Upper lobe of right lung (tissue), 1 donor: ENCODE results near the gene XPR1. TPM values are rescaled to one million over a fixed set of nuclear protein-coding genes. Genes with fewer than 3 reads are reported as not detected.

Experiments
- ATAC-seq: fragments of 200-7000 bp; cut with Tn5 transposase; one replicate; pipeline ENCODE4 v1.9.1; 2020; ENCODE audit warnings: mild to moderate bottlenecking, moderate library complexity
- DNase-seq: peaks from one replicate; pipeline ENCODE4 v3.0.0-alpha.2; 2020
- H3K27ac ChIP-seq: fragments of 200-600 bp; one replicate; pipeline ENCODE4 v1.8.0; 2022
- H3K27me3 ChIP-seq: fragments of 200-600 bp; one replicate; pipeline ENCODE4 v1.8.0; 2022; ENCODE audit warnings: mild to moderate bottlenecking
- H3K36me3 ChIP-seq: fragments of 200-600 bp; one replicate; pipeline ENCODE4 v1.8.0; 2022
- H3K4me1 ChIP-seq: fragments of 200-600 bp; one replicate; pipeline ENCODE4 v1.8.0; 2022
- H3K4me3 ChIP-seq: fragments of 200-600 bp; one replicate; pipeline ENCODE4 v1.8.0; 2022; ENCODE audit warnings: mild to moderate bottlenecking
- H3K9me3 ChIP-seq: fragments of 200-600 bp; one replicate; pipeline ENCODE4 v1.8.0; 2022
- CTCF ChIP-seq: fragments of 200-600 bp; IDR thresholded peaks from one replicate; pipeline ENCODE4 v1.8.0; 2022; ENCODE audit warnings: antibody characterized with exemption
- intact Hi-C: fragments of 100-400 bp; cut with DNase I; formaldehyde crosslinking; loops from one replicate; pipeline ENCODE4 v1.11.0; 2022
- total RNA-seq: library from RNA; stranded (reverse); fragmentation: NEBNext Ultra II Directional; extraction: Animal tissue kit (Norgen Biotek cat#: 25700); gene quantifications from one replicate; pipeline ENCODE4 v1.2.1, GENCODE V29; 2021
- donor health status: DM: no; HTN: yes; CAD: no; lungs with severe emphysema.

Gene XPR1
- total RNA-seq, 1 donor from 2014 or later, result 23.5 TPM

GRCh38 chr1:180907313-180908055 lies 275.7 kb downstream of the XPR1 start:
- H3K4me1 ChIP-seq, result no peaks in the 10 kb centered on the region
- H3K36me3 ChIP-seq, result no peaks in the 10 kb centered on the region
- no peaks in the 10 kb centered on the region for H3K9me3 ChIP-seq
- no peak for DNase-seq
- H3K27me3 ChIP-seq, result peaks cover 8% of the 10 kb centered on the region
- ATAC-seq, result no peak
- TF ChIP-seq CTCF, result no peak
- H3K27ac ChIP-seq, result no peak overlapping the region
- no peak overlapping the region for H3K4me3 ChIP-seq
- intact Hi-C loops, result no loop called here

GRCh38 chr1:180908074-180908765 lies 276.4 kb downstream of the XPR1 start:
- Histone ChIP-seq H3K36me3 (no peaks in the 10 kb centered on the region), H3K9me3 (no peaks in the 10 kb centered on the region), H3K27me3 (peaks cover 8% of the 10 kb centered on the region), H3K4me1 (no peaks in the 10 kb centered on the region), H3K27ac (no peak overlapping the region), H3K4me3 (no peak overlapping the region)
- DNase-seq (no peak), ATAC-seq (no peak)
- intact Hi-C loops, result no loop called here
- no peak for TF ChIP-seq CTCF

GRCh38 chr1:180909005-180909414 lies 277.2 kb downstream of the XPR1 start:
- ATAC-seq, result no peak
- intact Hi-C loops, result no loop called here
- TF ChIP-seq CTCF, result no peak
- Histone ChIP-seq H3K27me3 (peaks cover 8% of the 10 kb centered on the region), H3K4me3 (no peak overlapping the region), H3K27ac (no peak overlapping the region), H3K4me1 (no peaks in the 10 kb centered on the region), H3K36me3 (no peaks in the 10 kb centered on the region), H3K9me3 (no peaks in the 10 kb centered on the region)
- DNase-seq, result no peak

GRCh38 chr1:180909462-180909976 lies 277.7 kb downstream of the XPR1 start:
- H3K27me3 ChIP-seq, result peaks cover 8% of the 10 kb centered on the region
- no peak for TF ChIP-seq CTCF
- ATAC-seq (no peak), DNase-seq (no peak)
- H3K36me3 ChIP-seq, result no peaks in the 10 kb centered on the region
- no peak overlapping the region for H3K4me3 ChIP-seq
- no peaks in the 10 kb centered on the region for H3K9me3 ChIP-seq
- intact Hi-C loops, result no loop called here
- H3K27ac ChIP-seq, result no peak overlapping the region
- no peaks in the 10 kb centered on the region for H3K4me1 ChIP-seq

- Histone ChIP-seq H3K4me1 (no peaks in the 10 kb centered on the region), H3K36me3 (no peaks in the 10 kb centered on the region), H3K27ac (peak overlapping the region; percentile 84), H3K4me3 (peak overlapping the region; percentile 60), H3K9me3 (no peaks in the 10 kb centered on the region), H3K27me3 (peaks cover 8% of the 10 kb centered on the region)
- no peak for TF ChIP-seq CTCF
- intact Hi-C loops, result no loop called here
- peak; percentile 52 for DNase-seq
- no peak for ATAC-seq
Observed at GRCh38 chr1:180911640-180912191, 279.9 kb downstream of the XPR1 start.
